ENCODE results near the gene TTC39A.

The TTC39A gene

GRCh38 chr1:51252366-51252765 lies 78.0 kb downstream of the TTC39A start:
- no peak for TF ChIP-seq POLR2AphosphoS5 (IDR thresholded peaks at IDR 0.05; ENCODE audit: low read depth, low read length)
- no peak for TF ChIP-seq TAF1 (IDR thresholded peaks at IDR 0.05; ENCODE audit: borderline replicate concordance, insufficient read depth, low read length)
- TF ChIP-seq FOXP2 (optimal IDR thresholded peaks at IDR 0.05; ENCODE audit: borderline replicate concordance, extremely low read depth, extremely low read length, insufficient read depth), result no peak
- TF ChIP-seq REST (IDR thresholded peaks at IDR 0.05; ENCODE audit: insufficient read depth in 1 of 2, low read depth in 2 of 2, low read length in 2 of 2), result no peak
- no peak for TF ChIP-seq SIN3A (IDR thresholded peaks at IDR 0.05; ENCODE audit: borderline replicate concordance, insufficient read depth, low read length)

DNA sequence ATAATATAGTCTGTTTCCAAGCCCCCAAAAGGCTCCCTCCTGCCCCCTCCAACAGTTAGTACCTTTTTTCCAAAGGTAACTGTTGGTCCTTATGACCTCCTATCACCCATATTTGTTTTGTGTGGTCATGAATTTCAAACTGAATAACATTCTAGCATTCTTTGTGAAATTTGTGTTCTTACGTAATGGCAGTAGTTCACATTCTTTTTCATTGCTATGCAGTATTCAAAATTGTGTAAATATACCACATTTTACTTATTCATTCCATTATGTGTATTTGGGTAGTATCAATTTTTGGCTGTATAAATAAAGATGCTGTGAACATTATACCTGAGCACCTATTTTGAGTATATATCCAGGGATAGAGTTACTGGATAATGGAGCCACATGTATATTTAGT lies 80.9 kb downstream of the TTC39A start:
- TF ChIP-seq POLR2AphosphoS5 (IDR thresholded peaks at IDR 0.05; ENCODE audit: low read depth, low read length) (no peak), SIN3A (IDR thresholded peaks at IDR 0.05; ENCODE audit: borderline replicate concordance, insufficient read depth, low read length) (no peak), TAF1 (IDR thresholded peaks at IDR 0.05; ENCODE audit: borderline replicate concordance, insufficient read depth, low read length) (no peak), FOXP2 (optimal IDR thresholded peaks at IDR 0.05; ENCODE audit: borderline replicate concordance, extremely low read depth, extremely low read length, insufficient read depth) (no peak), REST (IDR thresholded peaks at IDR 0.05; ENCODE audit: insufficient read depth in 1 of 2, low read depth in 2 of 2, low read length in 2 of 2) (no peak)

GRCh38 chr1:51247499-51247898 lies 82.9 kb downstream of the TTC39A start:
- TF ChIP-seq POLR2AphosphoS5 (IDR thresholded peaks at IDR 0.05; ENCODE audit: low read depth, low read length) (no peak), REST (IDR thresholded peaks at IDR 0.05; ENCODE audit: insufficient read depth in 1 of 2, low read depth in 2 of 2, low read length in 2 of 2) (no peak), TAF1 (IDR thresholded peaks at IDR 0.05; ENCODE audit: borderline replicate concordance, insufficient read depth, low read length) (no peak), SIN3A (IDR thresholded peaks at IDR 0.05; ENCODE audit: borderline replicate concordance, insufficient read depth, low read length) (no peak), FOXP2 (optimal IDR thresholded peaks at IDR 0.05; ENCODE audit: borderline replicate concordance, extremely low read depth, extremely low read length, insufficient read depth) (no peak)

- no peak for TF ChIP-seq POLR2AphosphoS5 (IDR thresholded peaks at IDR 0.05; ENCODE audit: low read depth, low read length)
- no peak for TF ChIP-seq SIN3A (IDR thresholded peaks at IDR 0.05; ENCODE audit: borderline replicate concordance, insufficient read depth, low read length)
- no peak for TF ChIP-seq FOXP2 (optimal IDR thresholded peaks at IDR 0.05; ENCODE audit: borderline replicate concordance, extremely low read depth, extremely low read length, insufficient read depth)
- no peak for TF ChIP-seq REST (IDR thresholded peaks at IDR 0.05; ENCODE audit: insufficient read depth in 1 of 2, low read depth in 2 of 2, low read length in 2 of 2)
- no peak for TF ChIP-seq TAF1 (IDR thresholded peaks at IDR 0.05; ENCODE audit: borderline replicate concordance, insufficient read depth, low read length)
Measured at GRCh38 chr1:51247022-51247421, 83.3 kb downstream of the TTC39A start.

DNA sequence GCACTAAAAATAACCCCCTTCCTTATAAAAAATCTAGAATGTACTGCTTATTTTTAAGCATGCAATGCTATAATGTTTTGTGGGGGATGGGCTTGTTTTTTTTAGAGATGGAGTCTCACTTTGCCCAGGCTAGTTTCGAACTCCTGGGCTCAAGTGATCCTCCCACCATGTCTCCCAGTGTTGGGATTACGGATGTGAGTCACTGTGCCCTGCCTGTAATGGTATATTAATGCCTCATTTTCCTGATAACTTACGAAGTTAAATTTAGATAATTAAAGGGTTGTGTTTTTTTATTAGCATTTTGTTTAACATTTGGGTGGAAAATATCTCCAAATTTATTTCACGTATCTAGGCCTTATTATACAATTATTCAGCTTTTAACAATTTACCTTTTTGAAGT lies 87.8 kb downstream of the TTC39A start:
- TF ChIP-seq SIN3A (IDR thresholded peaks at IDR 0.05; ENCODE audit: borderline replicate concordance, insufficient read depth, low read length) (no peak), POLR2AphosphoS5 (IDR thresholded peaks at IDR 0.05; ENCODE audit: low read depth, low read length) (no peak), REST (IDR thresholded peaks at IDR 0.05; ENCODE audit: insufficient read depth in 1 of 2, low read depth in 2 of 2, low read length in 2 of 2) (no peak)

Measured in PFSK-1 (cell line).